Renal cortex interstitium (tissue), 11 donors: Measurements from ENCODE around the gene DHX30. TPM values are rescaled to one million over a fixed set of nuclear protein-coding genes. Genes with fewer than 3 reads are reported as not detected.

Experiments used
- DNase-seq, 11 donors: peaks; one replicate each; pipeline ENCODE4 v3.0.0-alpha.2; 2013; ENCODE audit warnings: low read depth in 9 of 11, low spot score in 4 of 11; ENCODE audit errors: extremely low read depth in 1 of 11
- polyA plus RNA-seq, 3 donors: library from polyadenylated mRNA; unstranded; fragments of 120-200 nt; gene quantifications; one replicate each; pipeline ENCODE4 v1.2.1, GENCODE V29; 2013; ENCODE audit not compliant: insufficient read length in 3 of 3

DHX30 gene
- polyA plus RNA-seq, 3 donors: 56.9 to 70.5 (median 70.3) TPM

DNA sequence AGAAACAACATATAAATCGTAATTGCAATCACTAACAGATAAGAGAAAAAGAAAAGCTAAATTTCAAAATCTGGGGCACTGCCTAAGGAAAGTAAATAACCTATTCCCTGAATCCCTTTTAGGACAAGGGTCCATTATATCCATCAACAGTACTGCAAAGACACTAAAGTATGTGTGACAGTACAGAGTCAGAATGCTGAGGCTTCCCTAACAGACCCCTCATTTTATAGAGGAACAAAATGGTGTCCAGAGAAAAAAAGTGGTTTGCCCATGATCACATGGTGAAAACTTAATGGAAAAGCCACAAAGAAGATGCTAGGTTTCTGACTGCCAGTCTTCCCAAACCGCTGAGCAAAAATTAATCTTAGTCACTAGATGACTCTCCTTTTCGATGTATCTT is 93.8 kb downstream of the DHX30 start:
- no peak for DNase-seq

DNA sequence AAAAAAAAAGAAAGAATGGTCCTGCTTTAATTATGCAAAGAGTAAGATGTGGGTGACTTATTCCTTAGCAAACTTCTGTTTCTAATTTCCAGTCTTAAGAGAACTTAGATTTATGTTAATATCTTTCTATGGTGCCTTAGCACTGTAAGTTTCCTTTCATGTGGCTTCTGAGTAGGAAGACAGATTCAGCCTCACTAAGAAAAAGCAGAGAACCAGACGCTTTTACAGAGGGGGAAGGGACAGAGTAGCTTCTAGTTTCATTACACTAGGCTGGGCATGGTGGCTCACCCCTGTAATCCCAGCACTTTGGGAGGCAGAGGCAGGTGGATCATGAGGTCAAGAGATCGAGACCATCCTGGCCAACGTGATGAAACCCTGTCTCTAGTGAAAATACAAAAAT is 95.0 kb downstream of the DHX30 start:
- DNase-seq: no peak

DNA sequence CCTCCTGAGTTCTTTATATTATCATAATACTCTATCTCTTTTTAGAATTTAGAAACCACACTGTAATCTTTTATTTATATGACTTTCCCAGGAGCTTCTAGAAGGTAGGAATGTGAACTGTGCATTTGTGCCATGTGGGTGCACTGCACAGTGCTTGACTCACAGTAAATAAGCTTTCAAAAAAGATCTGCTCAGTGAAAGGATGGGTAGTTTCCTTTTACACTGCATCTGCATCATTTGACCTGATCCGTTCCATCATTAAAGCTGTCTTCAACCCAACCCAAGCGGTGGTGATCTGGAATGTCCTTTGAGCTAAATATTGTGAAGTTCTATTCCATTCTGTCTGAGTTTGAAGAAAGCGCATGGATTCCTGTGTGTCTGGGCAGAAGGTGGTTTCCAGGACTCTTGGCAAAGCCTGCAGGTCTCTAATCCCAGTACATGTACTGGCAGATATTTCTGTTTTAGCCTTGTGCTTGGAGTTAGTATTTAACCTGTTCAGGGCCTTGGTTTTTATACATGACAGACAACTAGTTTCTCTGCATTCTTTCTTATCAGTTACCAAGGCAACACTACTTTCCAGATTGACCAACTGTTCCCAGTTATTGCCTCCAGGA is 96.7 kb downstream of the DHX30 start:
- DNase-seq: no peak

Other genes starting within 250 kb of the DHX30 start
- 1 to 10 TPM in 1 of 3 donors, under 1 TPM in 2; 0.94 to 1.4 (median 0.98) TPM for gene CSPG5, start 224.3 kb upstream of the DHX30 start, polyA plus RNA-seq
- gene SMARCC1, start 21.2 kb upstream of the DHX30 start, polyA plus RNA-seq: 100 to 1,000 TPM; 112 to 140 (median 129) TPM
- gene MAP4, start 213.3 kb downstream of the DHX30 start, polyA plus RNA-seq: 100 to 1,000 TPM; 169 to 179 (median 172) TPM